ENCODE measurements around the gene KLRC1.

DNA sequence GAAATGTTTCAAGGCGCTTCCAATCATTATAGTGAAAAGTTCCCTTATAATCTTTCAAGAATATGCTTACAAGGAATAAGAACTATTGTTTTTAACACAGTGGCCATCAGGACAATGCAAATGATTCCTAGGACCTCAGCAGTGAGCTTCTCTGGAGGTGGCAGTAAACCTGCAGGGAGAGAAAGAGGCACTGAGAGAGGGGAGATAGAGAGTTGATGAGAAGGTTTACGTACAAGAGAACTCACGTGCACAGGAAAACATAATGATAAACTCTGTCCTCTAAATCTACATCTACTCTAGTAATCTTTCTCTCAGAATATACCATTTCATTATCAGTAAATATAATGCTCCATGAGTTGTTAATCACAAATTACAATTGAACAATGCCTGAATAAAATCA, 44.3 kb downstream of the KLRC1 start:
- TF ChIP-seq, protein P1, sequence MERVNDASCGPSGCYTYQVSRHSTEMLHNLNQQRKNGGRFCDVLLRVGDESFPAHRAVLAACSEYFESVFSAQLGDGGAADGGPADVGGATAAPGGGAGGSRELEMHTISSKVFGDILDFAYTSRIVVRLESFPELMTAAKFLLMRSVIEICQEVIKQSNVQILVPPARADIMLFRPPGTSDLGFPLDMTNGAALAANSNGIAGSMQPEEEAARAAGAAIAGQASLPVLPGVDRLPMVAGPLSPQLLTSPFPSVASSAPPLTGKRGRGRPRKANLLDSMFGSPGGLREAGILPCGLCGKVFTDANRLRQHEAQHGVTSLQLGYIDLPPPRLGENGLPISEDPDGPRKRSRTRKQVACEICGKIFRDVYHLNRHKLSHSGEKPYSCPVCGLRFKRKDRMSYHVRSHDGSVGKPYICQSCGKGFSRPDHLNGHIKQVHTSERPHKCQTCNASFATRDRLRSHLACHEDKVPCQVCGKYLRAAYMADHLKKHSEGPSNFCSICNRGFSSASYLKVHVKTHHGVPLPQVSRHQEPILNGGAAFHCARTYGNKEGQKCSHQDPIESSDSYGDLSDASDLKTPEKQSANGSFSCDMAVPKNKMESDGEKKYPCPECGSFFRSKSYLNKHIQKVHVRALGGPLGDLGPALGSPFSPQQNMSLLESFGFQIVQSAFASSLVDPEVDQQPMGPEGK (CRISPR knock-in tag; IDR thresholded peaks at IDR 0.05; ENCODE audit: borderline replicate concordance) = no peak
- TF ChIP-seq BACH2 (CRISPR knock-in tag; IDR thresholded peaks at IDR 0.05; ENCODE audit: borderline replicate concordance) = no peak
- no peak for TF ChIP-seq POU6F1 (CRISPR knock-in tag; IDR thresholded peaks at IDR 0.05; ENCODE audit: borderline replicate concordance, low read depth)
- no peak for TF ChIP-seq PPARA (CRISPR knock-in tag; IDR thresholded peaks at IDR 0.05; ENCODE audit: borderline replicate concordance)
- TF ChIP-seq, protein P2, sequence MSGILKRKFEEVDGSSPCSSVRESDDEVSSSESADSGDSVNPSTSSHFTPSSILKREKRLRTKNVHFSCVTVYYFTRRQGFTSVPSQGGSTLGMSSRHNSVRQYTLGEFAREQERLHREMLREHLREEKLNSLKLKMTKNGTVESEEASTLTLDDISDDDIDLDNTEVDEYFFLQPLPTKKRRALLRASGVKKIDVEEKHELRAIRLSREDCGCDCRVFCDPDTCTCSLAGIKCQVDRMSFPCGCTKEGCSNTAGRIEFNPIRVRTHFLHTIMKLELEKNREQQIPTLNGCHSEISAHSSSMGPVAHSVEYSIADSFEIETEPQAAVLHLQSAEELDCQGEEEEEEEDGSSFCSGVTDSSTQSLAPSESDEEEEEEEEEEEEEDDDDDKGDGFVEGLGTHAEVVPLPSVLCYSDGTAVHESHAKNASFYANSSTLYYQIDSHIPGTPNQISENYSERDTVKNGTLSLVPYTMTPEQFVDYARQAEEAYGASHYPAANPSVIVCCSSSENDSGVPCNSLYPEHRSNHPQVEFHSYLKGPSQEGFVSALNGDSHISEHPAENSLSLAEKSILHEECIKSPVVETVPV (CRISPR knock-in tag; IDR thresholded peaks at IDR 0.05) = no peak
- no peak for TF ChIP-seq RARB (CRISPR knock-in tag; IDR thresholded peaks at IDR 0.05)
- TF ChIP-seq GLIS3 (CRISPR knock-in tag; IDR thresholded peaks at IDR 0.05) = no peak
- no peak for TF ChIP-seq ZNF70 (CRISPR knock-in tag; IDR thresholded peaks at IDR 0.05)
- no peak for TF ChIP-seq ZC3H10 (CRISPR knock-in tag; IDR thresholded peaks at IDR 0.05)
